Neural cell (in vitro differentiated cells): Measurements from ENCODE around the gene ZNF648. TPM values are rescaled to one million over a fixed set of nuclear protein-coding genes. Genes with fewer than 3 reads are reported as not detected.

Experiments
- H2AFZ ChIP-seq: fragments of 200-600, 300-800 bp; sonication (generic), shearing (Covaris generic); 2 replicates; pipeline ENCODE4 v1.6.0; 2014; ENCODE audit warnings: low read depth, mild to moderate bottlenecking, antibody characterized with exemption, low read length, moderate library complexity
- H3F3A ChIP-seq: fragments of 200-600 bp; shearing (Covaris generic); 2 replicates; pipeline ENCODE4 v1.6.1; 2016; ENCODE audit warnings: mild to moderate bottlenecking, moderate library complexity, mixed read lengths, antibody characterized with exemption, low read length; ENCODE audit not compliant: insufficient read depth, poor library complexity, severe bottlenecking
- H3K27ac ChIP-seq: fragments of 200-600, 300-800 bp; sonication (generic), shearing (Covaris generic); 2 replicates; pipeline ENCODE4 v1.5.1; 2014; ENCODE audit warnings: mild to moderate bottlenecking, low read length, moderate library complexity
- H3K27me3 ChIP-seq: fragments of 300-800, 200-600 bp; sonication (generic), shearing (Covaris generic); 2 replicates; pipeline ENCODE4 v1.6.0; 2014; ENCODE audit warnings: mild to moderate bottlenecking, low read depth, low read length, moderate library complexity; ENCODE audit not compliant: insufficient read depth
- H3K36me3 ChIP-seq: fragments of 300-800, 200-600 bp; sonication (generic), shearing (Covaris generic); 2 replicates; pipeline ENCODE4 v1.5.1; 2014; ENCODE audit warnings: mild to moderate bottlenecking, antibody characterized with exemption, low read length, moderate library complexity; ENCODE audit not compliant: insufficient read depth
- H3K4me2 ChIP-seq: fragments of 300-800, 200-600 bp; sonication (generic), shearing (Covaris generic); 2 replicates; pipeline ENCODE4 v1.6.0; 2014; ENCODE audit warnings: mild to moderate bottlenecking, low read length
- H3K4me3 ChIP-seq: fragments of 300-800, 200-600 bp; sonication (generic), shearing (Covaris generic); 2 replicates; pipeline ENCODE4 v1.5.1; 2014; ENCODE audit warnings: mild to moderate bottlenecking, low read length, moderate library complexity
- H3K79me2 ChIP-seq: fragments of 200-600 bp; shearing (Covaris generic); replicated peaks from 2 replicates; pipeline ENCODE4 v1.6.0; 2014; ENCODE audit warnings: mild to moderate bottlenecking, low read length, moderate library complexity; ENCODE audit not compliant: insufficient read depth
- H3K9ac ChIP-seq: fragments of 300-800, 200-600 bp; sonication (generic), shearing (Covaris generic); 2 replicates; pipeline ENCODE4 v1.6.1; 2016; ENCODE audit warnings: mild to moderate bottlenecking, low read length, mixed read lengths
- H3K9me2 ChIP-seq: fragments of 200-600 bp; shearing (Covaris generic); 2 replicates; pipeline ENCODE4 v1.6.1; 2016; ENCODE audit warnings: mild to moderate bottlenecking, low read length, mixed read lengths; ENCODE audit not compliant: insufficient read depth
- H3K9me3 ChIP-seq: fragments of 200-600, 300-800 bp; sonication (generic), shearing (Covaris generic); 2 replicates; pipeline ENCODE4 v1.6.1; 2016; ENCODE audit warnings: mild to moderate bottlenecking, mixed run types, low read length, moderate library complexity, mixed read lengths
- H4K20me1 ChIP-seq: fragments of 200-600 bp; shearing (Covaris generic); 2 replicates; pipeline ENCODE4 v1.6.1; 2016; ENCODE audit warnings: mild to moderate bottlenecking, mixed run types; ENCODE audit not compliant: insufficient read depth
- CTCF ChIP-seq: fragments of 450-650 bp; IDR thresholded peaks from 2 replicates; pipeline ENCODE4 v1.5.1; 2014; ENCODE audit warnings: antibody characterized with exemption, mild to moderate bottlenecking, moderate library complexity; ENCODE audit not compliant: poor library complexity, severe bottlenecking
- EP300 ChIP-seq: fragments of 450-650 bp; conservative IDR thresholded peaks from 2 replicates; pipeline ENCODE4 v1.6.1; 2014; ENCODE audit warnings: antibody characterized with exemption, mild to moderate bottlenecking, moderate library complexity; ENCODE audit not compliant: poor library complexity, severe bottlenecking
- EZH2 ChIP-seq: fragments of 200-600, 300-800 bp; shearing (Covaris generic), sonication (generic); IDR thresholded peaks from 2 replicates; pipeline ENCODE4 v1.6.1; 2014; ENCODE audit warnings: antibody characterized with exemption, low read length, borderline replicate concordance, mild to moderate bottlenecking; ENCODE audit not compliant: insufficient read depth, poor library complexity, severe bottlenecking
- MXI1 ChIP-seq: fragments of 450-650 bp; conservative IDR thresholded peaks from 2 replicates; pipeline ENCODE4 v1.6.1; 2014; ENCODE audit warnings: antibody characterized with exemption, mild to moderate bottlenecking; ENCODE audit not compliant: poor library complexity, severe bottlenecking
- POLR2AphosphoS5 ChIP-seq: IDR thresholded peaks from 2 replicates; pipeline ENCODE4 v1.6.1; 2012
- RAD21 ChIP-seq: fragments of 450-650 bp; conservative IDR thresholded peaks from 2 replicates; pipeline ENCODE4 v1.6.1; 2014; ENCODE audit warnings: antibody characterized with exemption, mild to moderate bottlenecking, moderate library complexity
- SMC3 ChIP-seq: fragments of 450-650 bp; conservative IDR thresholded peaks from 2 replicates; pipeline ENCODE4 v1.6.1; 2014; ENCODE audit warnings: antibody characterized with exemption, mild to moderate bottlenecking, moderate library complexity; ENCODE audit not compliant: poor library complexity
- TAF1 ChIP-seq: IDR thresholded peaks from 2 replicates; pipeline ENCODE4 v1.6.1; 2012; ENCODE audit warnings: low read depth
- polyA plus RNA-seq: library from polyadenylated mRNA; depleted of rRNA; stranded (reverse); fragments of >200 nt; gene quantifications from 2 replicates; pipeline ENCODE4 v1.2.3, GENCODE V29; 2014
- TF ChIP-seq, protein P1 (sequence below): IDR thresholded peaks from 2 replicates; pipeline ENCODE4 v1.6.1; 2012; ENCODE audit warnings: borderline replicate concordance

The ZNF648 gene
- polyA plus RNA-seq, 1 donor from 2014 or later: not detected

DNA sequence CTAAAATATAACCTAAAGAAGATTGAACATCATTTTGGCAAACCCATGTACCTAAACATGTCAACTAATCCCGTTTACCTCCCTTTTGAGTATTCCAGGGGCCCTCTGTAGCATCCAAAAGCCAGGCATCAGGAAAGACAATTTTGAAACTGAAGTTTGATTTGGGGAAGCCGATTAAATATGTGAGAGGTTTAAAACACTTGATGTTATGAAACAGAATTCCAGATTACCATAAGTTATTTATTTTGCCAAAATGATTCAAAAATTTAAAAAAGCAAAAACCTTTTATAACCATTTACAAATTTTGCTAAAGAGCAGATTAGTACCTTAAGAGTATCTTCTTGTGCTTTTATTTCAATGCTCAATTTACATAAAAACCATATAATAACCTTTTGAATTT lies 23.3 kb downstream of the ZNF648 start:
- no peak overlapping the region for H2AFZ ChIP-seq
- H3K9me3 ChIP-seq: no peaks in the 10 kb centered on the region
- no peaks in the 10 kb centered on the region for H3K79me2 ChIP-seq
- H3K9me2 ChIP-seq: no peaks in the 10 kb centered on the region
- TF ChIP-seq SMC3 (no peak), EP300 (no peak), RAD21 (no peak), TAF1 (no peak)
- TF ChIP-seq, protein P1, sequence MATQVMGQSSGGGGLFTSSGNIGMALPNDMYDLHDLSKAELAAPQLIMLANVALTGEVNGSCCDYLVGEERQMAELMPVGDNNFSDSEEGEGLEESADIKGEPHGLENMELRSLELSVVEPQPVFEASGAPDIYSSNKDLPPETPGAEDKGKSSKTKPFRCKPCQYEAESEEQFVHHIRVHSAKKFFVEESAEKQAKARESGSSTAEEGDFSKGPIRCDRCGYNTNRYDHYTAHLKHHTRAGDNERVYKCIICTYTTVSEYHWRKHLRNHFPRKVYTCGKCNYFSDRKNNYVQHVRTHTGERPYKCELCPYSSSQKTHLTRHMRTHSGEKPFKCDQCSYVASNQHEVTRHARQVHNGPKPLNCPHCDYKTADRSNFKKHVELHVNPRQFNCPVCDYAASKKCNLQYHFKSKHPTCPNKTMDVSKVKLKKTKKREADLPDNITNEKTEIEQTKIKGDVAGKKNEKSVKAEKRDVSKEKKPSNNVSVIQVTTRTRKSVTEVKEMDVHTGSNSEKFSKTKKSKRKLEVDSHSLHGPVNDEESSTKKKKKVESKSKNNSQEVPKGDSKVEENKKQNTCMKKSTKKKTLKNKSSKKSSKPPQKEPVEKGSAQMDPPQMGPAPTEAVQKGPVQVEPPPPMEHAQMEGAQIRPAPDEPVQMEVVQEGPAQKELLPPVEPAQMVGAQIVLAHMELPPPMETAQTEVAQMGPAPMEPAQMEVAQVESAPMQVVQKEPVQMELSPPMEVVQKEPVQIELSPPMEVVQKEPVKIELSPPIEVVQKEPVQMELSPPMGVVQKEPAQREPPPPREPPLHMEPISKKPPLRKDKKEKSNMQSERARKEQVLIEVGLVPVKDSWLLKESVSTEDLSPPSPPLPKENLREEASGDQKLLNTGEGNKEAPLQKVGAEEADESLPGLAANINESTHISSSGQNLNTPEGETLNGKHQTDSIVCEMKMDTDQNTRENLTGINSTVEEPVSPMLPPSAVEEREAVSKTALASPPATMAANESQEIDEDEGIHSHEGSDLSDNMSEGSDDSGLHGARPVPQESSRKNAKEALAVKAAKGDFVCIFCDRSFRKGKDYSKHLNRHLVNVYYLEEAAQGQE: no peak
- no peak overlapping the region for H3K27ac ChIP-seq
- no peak overlapping the region for H3K4me2 ChIP-seq
- H3K4me3 ChIP-seq: no peak overlapping the region
- no peak overlapping the region for H3K9ac ChIP-seq
- H3K27me3 ChIP-seq: no peaks in the 10 kb centered on the region
- H3F3A ChIP-seq: no peaks in the 10 kb centered on the region
- no peaks in the 10 kb centered on the region for H3K36me3 ChIP-seq
- no peaks in the 10 kb centered on the region for H4K20me1 ChIP-seq

DNA sequence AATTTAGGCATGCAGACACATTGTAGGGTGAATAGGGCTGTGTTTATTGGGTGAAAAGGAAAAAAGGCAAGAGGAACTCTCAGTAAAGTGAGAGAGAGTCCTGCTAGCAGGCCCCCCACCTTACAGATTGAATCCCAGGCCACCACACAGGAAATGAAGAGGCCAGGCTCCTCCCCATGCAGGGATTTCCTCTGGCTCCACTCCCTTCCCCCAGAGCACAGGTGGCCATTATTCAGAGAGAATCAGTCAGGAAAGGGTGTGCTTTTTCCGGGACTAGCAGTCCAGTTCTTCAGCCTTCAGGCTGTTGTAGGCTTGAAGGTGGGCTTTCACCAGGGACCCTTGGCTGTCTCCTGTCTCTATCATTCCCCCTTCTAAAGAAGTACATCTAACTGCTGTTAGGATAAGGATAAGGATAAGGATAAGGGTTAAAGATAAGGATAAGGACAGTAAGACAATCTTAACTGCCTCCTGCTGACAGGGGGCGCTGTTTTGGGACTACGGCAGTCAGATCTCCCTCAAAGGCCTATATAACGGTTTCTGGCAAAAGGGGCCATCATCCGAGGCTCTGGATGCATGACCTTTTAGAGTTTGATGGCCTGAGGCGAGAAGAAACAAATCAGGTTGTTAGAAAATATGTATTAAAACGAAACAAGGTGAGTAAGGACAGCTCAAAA lies 26.3 kb downstream of the ZNF648 start:
- TF ChIP-seq EZH2: no peak
- TF ChIP-seq POLR2AphosphoS5: no peak
- TF ChIP-seq CTCF: no peak
- TF ChIP-seq, protein P1: no peak
- no peak for TF ChIP-seq EP300
- no peak for TF ChIP-seq MXI1
- TF ChIP-seq SMC3: no peak
- no peak for TF ChIP-seq TAF1
- TF ChIP-seq RAD21: no peak
- no peak overlapping the region for H3K4me2 ChIP-seq
- H3K9ac ChIP-seq: no peak overlapping the region
- H3F3A ChIP-seq: no peaks in the 10 kb centered on the region
- no peaks in the 10 kb centered on the region for H4K20me1 ChIP-seq
- no peak overlapping the region for H2AFZ ChIP-seq
- no peaks in the 10 kb centered on the region for H3K36me3 ChIP-seq
- no peak overlapping the region for H3K4me3 ChIP-seq
- H3K9me3 ChIP-seq: no peaks in the 10 kb centered on the region
- H3K27ac ChIP-seq: no peak overlapping the region
- no peaks in the 10 kb centered on the region for H3K27me3 ChIP-seq
- H3K9me2 ChIP-seq: no peaks in the 10 kb centered on the region
- no peaks in the 10 kb centered on the region for H3K79me2 ChIP-seq
